ENCODE results near the gene TMX2.

The TMX2 gene

GRCh38 chr11:57742087-57742452, 29.7 kb downstream of the TMX2 start:
- Mint-ChIP-seq H3K27me3 (no peaks in the 10 kb centered on the region), H3K4me1 (ENCODE audit: low read depth) (peaks cover 52% of the 10 kb centered on the region), H3K36me3 (peaks cover 14% of the 10 kb centered on the region)

GRCh38 chr11:57744357-57744756, 32.0 kb downstream of the TMX2 start:
- peak overlapping the region; percentile 71 for H3K4me3 Mint-ChIP-seq
- H3K27me3 Mint-ChIP-seq = no peaks in the 10 kb centered on the region
- peaks cover 61% of the 10 kb centered on the region for H3K4me1 Mint-ChIP-seq (ENCODE audit: low read depth)
- H3K36me3 Mint-ChIP-seq = peaks cover 14% of the 10 kb centered on the region
- no peaks in the 10 kb centered on the region for H3K9me3 Mint-ChIP-seq (ENCODE audit: low read depth)
- H3K27ac Mint-ChIP-seq = peak overlapping the region; percentile 86

More at GRCh38 chr11:57742087-57742452, 29.7 kb downstream of the TMX2 start:
- H3K27ac Mint-ChIP-seq = peak overlapping the region; percentile 99
- H3K9me3 Mint-ChIP-seq (ENCODE audit: low read depth) = no peaks in the 10 kb centered on the region
- peak overlapping the region; percentile 100 for H3K4me3 Mint-ChIP-seq

GRCh38 chr11:57745206-57745605, 32.8 kb downstream of the TMX2 start:
- peaks cover 61% of the 10 kb centered on the region for H3K4me1 Mint-ChIP-seq (ENCODE audit: low read depth)
- H3K36me3 Mint-ChIP-seq = peaks cover 12% of the 10 kb centered on the region
- H3K27me3 Mint-ChIP-seq = no peaks in the 10 kb centered on the region
- peak overlapping the region; percentile 13 for H3K4me3 Mint-ChIP-seq
- peak overlapping the region; percentile 82 for H3K27ac Mint-ChIP-seq
- H3K9me3 Mint-ChIP-seq (ENCODE audit: low read depth) = no peaks in the 10 kb centered on the region

GRCh38 chr11:57746920-57747319, 34.5 kb downstream of the TMX2 start:
- Mint-ChIP-seq H3K4me3 (peak overlapping the region; percentile 20), H3K27ac (peak overlapping the region; percentile 82), H3K9me3 (ENCODE audit: low read depth) (no peaks in the 10 kb centered on the region), H3K27me3 (no peaks in the 10 kb centered on the region), H3K36me3 (peaks cover 11% of the 10 kb centered on the region), H3K4me1 (ENCODE audit: low read depth) (peaks cover 58% of the 10 kb centered on the region)

GRCh38 chr11:57751176-57751575, 38.8 kb downstream of the TMX2 start:
- no peaks in the 10 kb centered on the region for H3K9me3 Mint-ChIP-seq (ENCODE audit: low read depth)
- no peaks in the 10 kb centered on the region for H3K36me3 Mint-ChIP-seq
- no peaks in the 10 kb centered on the region for H3K27me3 Mint-ChIP-seq
- H3K4me3 Mint-ChIP-seq = no peak overlapping the region
- peak overlapping the region; percentile 10 for H3K27ac Mint-ChIP-seq
- H3K4me1 Mint-ChIP-seq (ENCODE audit: low read depth) = peaks cover 25% of the 10 kb centered on the region

GRCh38 chr11:57751676-57752253, 39.4 kb downstream of the TMX2 start, which contains the start of gene BTBD18:
Gene BTBD18, minus strand, starts transcription at chr11:57751819. Its CDS starts 631 bp downstream, at chr11:57751188.
- no peak within 1 kb of the TSS for H3K4me3 Mint-ChIP-seq
- peak within 1 kb of the TSS; percentile 10 for H3K27ac Mint-ChIP-seq
- peaks cover 20% of the 10 kb centered on the region for H3K4me1 Mint-ChIP-seq (ENCODE audit: low read depth)
- H3K9me3 Mint-ChIP-seq (ENCODE audit: low read depth) = no peaks in the 10 kb centered on the region
- H3K27me3 Mint-ChIP-seq = no peaks in the 10 kb centered on the region
- no peaks in the 10 kb centered on the region for H3K36me3 Mint-ChIP-seq

- no peak overlapping the region for H3K4me3 Mint-ChIP-seq
- no peaks in the 10 kb centered on the region for H3K27me3 Mint-ChIP-seq
- H3K9me3 Mint-ChIP-seq (ENCODE audit: low read depth) = no peaks in the 10 kb centered on the region
- H3K4me1 Mint-ChIP-seq (ENCODE audit: low read depth) = peaks cover 14% of the 10 kb centered on the region
- H3K36me3 Mint-ChIP-seq = no peaks in the 10 kb centered on the region
- no peak overlapping the region for H3K27ac Mint-ChIP-seq
Measured at GRCh38 chr11:57752954-57753353, 40.6 kb downstream of the TMX2 start.

- Mint-ChIP-seq H3K27me3 (no peaks in the 10 kb centered on the region), H3K27ac (no peak overlapping the region), H3K4me3 (no peak overlapping the region), H3K36me3 (no peaks in the 10 kb centered on the region), H3K4me1 (ENCODE audit: low read depth) (peaks cover 19% of the 10 kb centered on the region), H3K9me3 (ENCODE audit: low read depth) (no peaks in the 10 kb centered on the region)
Measured at GRCh38 chr11:57758174-57758573, 45.8 kb downstream of the TMX2 start.

GRCh38 chr11:57761301-57762234, 49.2 kb downstream of the TMX2 start, which contains the start of gene CTNND1:
Gene CTNND1, plus strand, starts transcription at chr11:57761802. Its CDS starts 29,677 bp downstream, at chr11:57791479.
- Mint-ChIP-seq H3K27me3 (no peaks in the 10 kb centered on the region), H3K4me1 (ENCODE audit: low read depth) (peaks cover 30% of the 10 kb centered on the region), H3K4me3 (peak within 1 kb of the TSS; percentile 78), H3K9me3 (ENCODE audit: low read depth) (no peaks in the 10 kb centered on the region), H3K36me3 (peaks cover 2% of the 10 kb centered on the region), H3K27ac (peak within 1 kb of the TSS; percentile 54)

GRCh38 chr11:57762235-57762861, 50.0 kb downstream of the TMX2 start:
- H3K36me3 Mint-ChIP-seq = peaks cover 4% of the 10 kb centered on the region
- H3K4me3 Mint-ChIP-seq = peak overlapping the region; percentile 18
- no peak overlapping the region for H3K27ac Mint-ChIP-seq
- H3K4me1 Mint-ChIP-seq (ENCODE audit: low read depth) = peaks cover 30% of the 10 kb centered on the region
- H3K27me3 Mint-ChIP-seq = no peaks in the 10 kb centered on the region
- no peaks in the 10 kb centered on the region for H3K9me3 Mint-ChIP-seq (ENCODE audit: low read depth)

GRCh38 chr11:57763568-57763967, 51.2 kb downstream of the TMX2 start:
- H3K27ac Mint-ChIP-seq = no peak overlapping the region
- no peak overlapping the region for H3K4me3 Mint-ChIP-seq
- H3K9me3 Mint-ChIP-seq (ENCODE audit: low read depth) = no peaks in the 10 kb centered on the region

GRCh38 chr11:57764021-57764420, 51.6 kb downstream of the TMX2 start:
- Mint-ChIP-seq H3K9me3 (ENCODE audit: low read depth) (no peaks in the 10 kb centered on the region), H3K4me3 (no peak overlapping the region), H3K27me3 (no peaks in the 10 kb centered on the region), H3K4me1 (ENCODE audit: low read depth) (peaks cover 26% of the 10 kb centered on the region), H3K36me3 (peaks cover 5% of the 10 kb centered on the region), H3K27ac (no peak overlapping the region)

More at GRCh38 chr11:57763568-57763967, 51.2 kb downstream of the TMX2 start:
- Mint-ChIP-seq H3K36me3 (peaks cover 5% of the 10 kb centered on the region), H3K4me1 (ENCODE audit: low read depth) (peaks cover 26% of the 10 kb centered on the region), H3K27me3 (no peaks in the 10 kb centered on the region)

GRCh38 chr11:57764566-57764965, 52.2 kb downstream of the TMX2 start:
- Mint-ChIP-seq H3K27ac (no peak overlapping the region), H3K4me1 (ENCODE audit: low read depth) (peaks cover 26% of the 10 kb centered on the region), H3K4me3 (no peak overlapping the region), H3K36me3 (peaks cover 5% of the 10 kb centered on the region), H3K27me3 (no peaks in the 10 kb centered on the region), H3K9me3 (ENCODE audit: low read depth) (no peaks in the 10 kb centered on the region)

- Mint-ChIP-seq H3K27ac (no peak overlapping the region), H3K36me3 (peaks cover 5% of the 10 kb centered on the region), H3K4me3 (no peak overlapping the region), H3K9me3 (ENCODE audit: low read depth) (no peaks in the 10 kb centered on the region), H3K27me3 (no peaks in the 10 kb centered on the region), H3K4me1 (ENCODE audit: low read depth) (peaks cover 26% of the 10 kb centered on the region)
Measured at GRCh38 chr11:57764972-57765371, 52.6 kb downstream of the TMX2 start.

- H3K9me3 Mint-ChIP-seq (ENCODE audit: low read depth) = no peaks in the 10 kb centered on the region
- no peaks in the 10 kb centered on the region for H3K27me3 Mint-ChIP-seq
- peaks cover 8% of the 10 kb centered on the region for H3K4me1 Mint-ChIP-seq (ENCODE audit: low read depth)
- no peak overlapping the region for H3K4me3 Mint-ChIP-seq
- no peak overlapping the region for H3K27ac Mint-ChIP-seq
- H3K36me3 Mint-ChIP-seq = peaks cover 11% of the 10 kb centered on the region
Measured at GRCh38 chr11:57770793-57771192, 58.4 kb downstream of the TMX2 start.
